Kidney epithelial cell (primary cell): ENCODE measurements around the gene CFAP45. TPM values are rescaled to one million over a fixed set of nuclear protein-coding genes. Genes with fewer than 3 reads are reported as not detected.

Experiments used
- DNase-seq: peaks from one replicate; pipeline ENCODE4 v3.0.0-alpha.2; 2010; ENCODE audit warnings: low read depth
- H3K27me3 ChIP-seq: 2 replicates; pipeline ENCODE4 v1.6.0; 2011; ENCODE audit warnings: low read length; ENCODE audit not compliant: control insufficient read depth, insufficient read depth
- H3K36me3 ChIP-seq: 2 replicates; pipeline ENCODE4 v1.5.1; 2011; ENCODE audit warnings: low read length; ENCODE audit not compliant: control insufficient read depth, insufficient read depth
- H3K4me3 ChIP-seq: 2 replicates; pipeline ENCODE4 v1.5.1; 2011; ENCODE audit warnings: low read depth, mild to moderate bottlenecking, control low read depth, low read length
- CTCF ChIP-seq: IDR thresholded peaks from 2 replicates; pipeline ENCODE4 v1.5.1; 2011; ENCODE audit warnings: mild to moderate bottlenecking, moderate library complexity, low read length, control low read depth, inconsistent platforms; ENCODE audit not compliant: insufficient read depth, poor library complexity, severe bottlenecking
- total RNA-seq: library from RNA; depleted of rRNA; stranded (reverse); fragments of >200 nt; gene quantifications from 2 replicates; pipeline ENCODE4 v1.2.3, GENCODE V29; 2015

The CFAP45 gene
- total RNA-seq, 1 donor from 2014 or later: 2.0 TPM

GRCh38 chr1:159829822-159830465 is 70.0 kb downstream of the CFAP45 start:
- no peak for DNase-seq
- TF ChIP-seq CTCF: no peak
- H3K36me3 ChIP-seq: no peaks in the 10 kb centered on the region
- H3K27me3 ChIP-seq: no peaks in the 10 kb centered on the region
- no peak overlapping the region for H3K4me3 ChIP-seq

GRCh38 chr1:159829273-159829634 is 70.7 kb downstream of the CFAP45 start:
- no peak overlapping the region for H3K4me3 ChIP-seq
- TF ChIP-seq CTCF: peak; percentile 52
- DNase-seq: no peak
- H3K27me3 ChIP-seq: peaks cover under 1% of the 10 kb centered on the region
- no peaks in the 10 kb centered on the region for H3K36me3 ChIP-seq

GRCh38 chr1:159828581-159829272 is 71.2 kb downstream of the CFAP45 start:
- Histone ChIP-seq H3K36me3 (no peaks in the 10 kb centered on the region), H3K27me3 (peaks cover 5% of the 10 kb centered on the region), H3K4me3 (no peak overlapping the region)
- TF ChIP-seq CTCF: no peak
- DNase-seq: no peak

- H3K36me3 ChIP-seq: no peaks in the 10 kb centered on the region
- no peak for TF ChIP-seq CTCF
- H3K27me3 ChIP-seq: peaks cover 7% of the 10 kb centered on the region
- H3K4me3 ChIP-seq: no peak overlapping the region
- no peak for DNase-seq
These were observed 71.8 kb downstream of the CFAP45 start for GRCh38 chr1:159828176-159828575.

- no peak for TF ChIP-seq CTCF
- H3K4me3 ChIP-seq: no peak overlapping the region
These were observed 72.4 kb downstream of the CFAP45 start for GRCh38 chr1:159827549-159827948.

More at GRCh38 chr1:159827549-159827948, 72.4 kb downstream of the CFAP45 start:
- Histone ChIP-seq H3K36me3 (no peaks in the 10 kb centered on the region), H3K27me3 (peaks cover 13% of the 10 kb centered on the region)
- DNase-seq: no peak
